A549 (cell line): Measurements from ENCODE around the gene ECEL1. TPM values are rescaled to one million over a fixed set of nuclear protein-coding genes. Genes with fewer than 3 reads are reported as not detected.

ENCODE experiments used
- ATAC-seq, 2 experiments: fragments of 200-7000 bp in 1 of 2; fragments of >200 bp in 1 of 2; cut with Nextera tagmentation in 1 of 2; cut with Tn5 transposase in 1 of 2; 3 replicates each; pipeline versions ENCODE4 v1.8.0 to v1.9.1; 2018 to 2020; ENCODE audit warnings: mild to moderate bottlenecking in 1 of 2, moderate library complexity in 1 of 2
- CTCF ChIA-PET: fragments of 300-600 bp; sonication (Branson Sonifier 250); formaldehyde crosslinking; extraction: SDS; loops from one replicate; lab custom pipeline; 2021; ENCODE audit warnings: antibody characterized with exemption, inconsistent platforms; lab: Yijun Ruan, JAX
- POLR2A ChIA-PET: fragments of 350-600 bp; formaldehyde crosslinking; extraction: SDS; loops from one replicate; lab custom pipeline; 2021; ENCODE audit warnings: antibody characterized with exemption, inconsistent platforms; lab: Yijun Ruan, JAX
- DNase-seq, 2 experiments: peaks; one replicate each; pipeline versions ENCODE4 v3.0.0 to v3.0.0-alpha.2; 2011 to 2016; ENCODE audit warnings: low read depth in 1 of 2, low spot score in 1 of 2
- FAIRE-seq: peaks from 2 replicates; lab custom pipeline; 2011; peaks lifted over from hg19 to GRCh38; lab: Jason Lieb, UNC
- H3K27ac ChIP-seq, 2 experiments: fragments of >200 bp; sonication (Bioruptor Twin); formaldehyde crosslinking; 3 replicates each; pipeline ENCODE4 v1.5.1; 2016 to 2017
- H3K4me1 ChIP-seq: fragments of >200 bp; sonication (Bioruptor Twin); formaldehyde crosslinking; 3 replicates; pipeline ENCODE4 v1.6.1; 2016
- H3K4me2 ChIP-seq: fragments of >200 bp; sonication (Bioruptor Twin); formaldehyde crosslinking; 3 replicates; pipeline ENCODE4 v1.6.1; 2016
- H3K4me3 ChIP-seq: fragments of >200 bp; sonication (Bioruptor Twin); formaldehyde crosslinking; 3 replicates; pipeline ENCODE4 v1.5.1; 2016
- H3K9me3 ChIP-seq: fragments of >200 bp; sonication (Bioruptor Twin); formaldehyde crosslinking; 3 replicates; pipeline ENCODE4 v1.6.1; 2016
- CBX8 ChIP-seq: fragments of 200-600 bp; sonication (generic); IDR thresholded peaks from 2 replicates; pipeline ENCODE4 v1.6.1; 2016
- CHD2 ChIP-seq: fragments of 150-350 bp; IDR thresholded peaks from 2 replicates; pipeline ENCODE4 v1.6.1; 2014; ENCODE audit warnings: low read length; ENCODE audit not compliant: partially characterized antibody
- CHD4 ChIP-seq: fragments of 200-600 bp; sonication (generic); IDR thresholded peaks from 2 replicates; pipeline ENCODE4 v1.6.1; 2016; ENCODE audit warnings: antibody characterized with exemption, mild to moderate bottlenecking, borderline replicate concordance
- EHMT2 ChIP-seq: fragments of 200-600 bp; sonication (generic); IDR thresholded peaks from 2 replicates; pipeline ENCODE4 v1.6.1; 2016; ENCODE audit warnings: antibody characterized with exemption, low read depth, mild to moderate bottlenecking, moderate library complexity
- ESRRA ChIP-seq: fragments of 150-350 bp; IDR thresholded peaks from 2 replicates; pipeline ENCODE4 v1.6.1; 2014; ENCODE audit warnings: mild to moderate bottlenecking, low read length, borderline replicate concordance
- FOSL2 ChIP-seq, 2 experiments: fragments of 450-650 bp in 1 of 2; fragments of >200 bp in 1 of 2; sonication (Bioruptor Twin) in 1 of 2; formaldehyde crosslinking; IDR thresholded peaks; 2 replicates each; pipeline versions ENCODE4 v1.5.0 to v1.6.1; 2016 to 2020; ENCODE audit warnings: mild to moderate bottlenecking in 1 of 2, moderate library complexity in 1 of 2
- FOXS1 ChIP-seq: fragments of 250-450 bp; sonication (Bioruptor Pico); IDR thresholded peaks from 2 replicates; pipeline ENCODE4 v1.5.0; 2020; ENCODE audit warnings: mild to moderate bottlenecking, moderate library complexity
- GATA3 ChIP-seq: IDR thresholded peaks from 2 replicates; pipeline ENCODE4 v1.6.1; 2012; ENCODE audit warnings: borderline replicate concordance
- HDAC2 ChIP-seq: fragments of 200-600 bp; sonication (generic); IDR thresholded peaks from 2 replicates; pipeline ENCODE4 v1.6.1; 2016
- HEYL ChIP-seq: fragments of 250-450 bp; sonication (Bioruptor Pico); IDR thresholded peaks from 2 replicates; pipeline ENCODE4 v1.8.0; 2021; ENCODE audit warnings: mild to moderate bottlenecking, moderate library complexity
- HOXB5 ChIP-seq: fragments of 250-450 bp; sonication (Bioruptor Pico); IDR thresholded peaks from 2 replicates; pipeline ENCODE4 v1.5.0; 2020; ENCODE audit warnings: mild to moderate bottlenecking, moderate library complexity
- JUNB ChIP-seq: fragments of >200 bp; sonication (Bioruptor Twin); formaldehyde crosslinking; IDR thresholded peaks from 2 replicates; pipeline ENCODE4 v1.6.1; 2016
- NFE2L2 ChIP-seq: fragments of 150-350 bp; conservative IDR thresholded peaks from 2 replicates; pipeline ENCODE4 v1.6.1; 2014; ENCODE audit warnings: low read length
- PBX3 ChIP-seq: IDR thresholded peaks from 2 replicates; pipeline ENCODE4 v1.6.1; 2012
- PHF8 ChIP-seq: fragments of 200-600 bp; sonication (generic); IDR thresholded peaks from 2 replicates; pipeline ENCODE4 v1.6.1; 2016; ENCODE audit warnings: low read depth, mild to moderate bottlenecking, antibody characterized with exemption, moderate library complexity, borderline replicate concordance
- RAD21 ChIP-seq, 2 experiments: fragments of >200 bp in 1 of 2; sonication (Bioruptor Twin) in 1 of 2; formaldehyde crosslinking in 1 of 2; IDR thresholded peaks in 1 of 2; conservative IDR thresholded peaks in 1 of 2; 2 replicates in 1 of 2; 3 replicates in 1 of 2; pipeline ENCODE4 v1.6.1; 2012 to 2018; ENCODE audit warnings: inconsistent platforms in 1 of 2
- RCOR1 ChIP-seq: fragments of 150-350 bp; IDR thresholded peaks from 2 replicates; pipeline ENCODE4 v1.6.1; 2014; ENCODE audit warnings: antibody characterized with exemption, low read length, low read depth
- REST ChIP-seq: fragments of 200-600 bp; sonication (generic); IDR thresholded peaks from 2 replicates; pipeline ENCODE4 v1.6.1; 2016; ENCODE audit warnings: antibody characterized with exemption, mild to moderate bottlenecking, moderate library complexity
- RNF2 ChIP-seq: fragments of 200-600 bp; sonication (generic); IDR thresholded peaks from 2 replicates; pipeline ENCODE4 v1.6.1; 2016; ENCODE audit warnings: low read depth, mild to moderate bottlenecking, antibody characterized with exemption, moderate library complexity, borderline replicate concordance
- TFCP2L1 ChIP-seq: fragments of 250-450 bp; sonication (Bioruptor Pico); IDR thresholded peaks from 2 replicates; pipeline ENCODE4 v1.5.0; 2021; ENCODE audit warnings: mild to moderate bottlenecking
- ZFP36 ChIP-seq: fragments of 450-650 bp; IDR thresholded peaks from 2 replicates; pipeline ENCODE4 v1.6.1; 2014; ENCODE audit warnings: borderline replicate concordance; ENCODE audit not compliant: partially characterized antibody
- ZSCAN20 ChIP-seq: fragments of 250-450 bp; sonication (Bioruptor Pico); IDR thresholded peaks from 2 replicates; pipeline ENCODE4 v1.8.0; 2022; ENCODE audit warnings: mild to moderate bottlenecking, moderate library complexity
- WGBS: methylation state at CpG from one replicate; pipeline ENCODE4 v1.1.6; 2017; ENCODE audit errors: missing lambda C conversion rate; 5-methylcytosine and 5-hydroxymethylcytosine counted together
- polyA plus RNA-seq, 4 experiments: library from polyadenylated mRNA; depleted of rRNA in 3 of 4; stranded (reverse); fragments of >200 nt; fragmentation: RNase III in 1 of 4; extraction: RNeasy Plus Mini Kit Qiagen cat#74134 plus additional on column Dnase treatment in 1 of 4; gene quantifications; 2 replicates in 3 of 4; 3 replicates in 1 of 4; pipeline ENCODE4 v1.2.3, GENCODE V29; 2011 to 2017
- TF ChIP-seq, protein P1 (sequence below): fragments of >200 bp; sonication (Bioruptor Twin); formaldehyde crosslinking; IDR thresholded peaks from 3 replicates; pipeline ENCODE4 v1.5.1; 2016
- TF ChIP-seq, protein P2 (sequence below): fragments of >200 bp; sonication (Bioruptor Twin); formaldehyde crosslinking; IDR thresholded peaks from 3 replicates; pipeline ENCODE4 v1.6.1; 2016

ECEL1 gene
- polyA plus RNA-seq, 2 of the 4 experiments (the other 2 are of a cell fraction) = 0.12 to 0.18 TPM

DNA sequence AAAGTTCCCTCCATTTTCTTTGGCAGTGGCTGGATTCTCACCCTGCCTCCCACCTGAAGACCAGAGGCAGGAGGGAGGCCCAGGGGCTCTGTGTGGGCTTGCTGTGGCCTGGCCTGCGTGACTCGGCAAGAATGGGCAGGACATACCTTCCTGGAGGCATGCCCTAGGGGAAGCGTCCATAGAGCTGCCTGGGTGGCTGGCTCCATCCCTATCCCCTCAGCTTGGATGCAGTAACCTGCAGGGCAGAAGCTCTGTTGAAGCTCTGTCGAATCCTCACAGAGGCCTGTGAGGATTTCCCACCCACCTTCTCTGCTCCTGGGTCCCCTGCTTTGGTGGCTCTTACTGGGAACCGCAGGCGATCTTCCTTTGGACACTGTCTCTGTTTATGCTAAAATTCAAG lies 31.2 kb upstream of the ECEL1 start:
- POLR2A ChIA-PET = no interaction called here
- no peak overlapping the region for H3K4me3 ChIP-seq
- FAIRE-seq = no peak

GRCh38 chr2:232516551-232516950 lies 28.9 kb upstream of the ECEL1 start:
- POLR2A ChIA-PET = no interaction called here
- no peaks in the 10 kb centered on the region for H3K9me3 ChIP-seq
- DNase-seq (no peak), ATAC-seq (peak in 1 of 2 experiments; percentile 32; a peak in 2 of 6 replicates), FAIRE-seq (no peak)
- peak overlapping the region; percentile 26; the same call in 1 of the 3 replicates for H3K4me2 ChIP-seq
- CTCF ChIA-PET = interaction anchor here (1.5 to 8.2 kb wide), 4 partner anchors 7 to 72 kb away, joined by 4 to 107 read pairs (median 7); no protein-coding TSS in a partner anchor
- 47% methylated on average over 3 of the region's 3 CpGs for WGBS
- TF ChIP-seq HOXB5 (CRISPR knock-in tag) (no peak), REST (no peak), EHMT2 (no peak), JUNB (no peak), PBX3 (no peak), RAD21 (conservative IDR thresholded peaks at IDR 0.05 in 1 of 2, IDR thresholded peaks at IDR 0.05 in 1 of 2) (no peak)
- H3K4me3 ChIP-seq = no peak overlapping the region
- H3K4me1 ChIP-seq = peaks cover 9% of the 10 kb centered on the region; the same call in 2 of the 3 replicates
- no peak overlapping the region for H3K27ac ChIP-seq

More for the DNA sequence above, 31.2 kb upstream of the ECEL1 start:
- TF ChIP-seq HDAC2 (no peak), RCOR1 (no peak), RAD21 (conservative IDR thresholded peaks at IDR 0.05 in 1 of 2, IDR thresholded peaks at IDR 0.05 in 1 of 2) (no peak), ESRRA (no peak), CBX8 (no peak), NFE2L2 (no peak)
- TF ChIP-seq, protein P1, sequence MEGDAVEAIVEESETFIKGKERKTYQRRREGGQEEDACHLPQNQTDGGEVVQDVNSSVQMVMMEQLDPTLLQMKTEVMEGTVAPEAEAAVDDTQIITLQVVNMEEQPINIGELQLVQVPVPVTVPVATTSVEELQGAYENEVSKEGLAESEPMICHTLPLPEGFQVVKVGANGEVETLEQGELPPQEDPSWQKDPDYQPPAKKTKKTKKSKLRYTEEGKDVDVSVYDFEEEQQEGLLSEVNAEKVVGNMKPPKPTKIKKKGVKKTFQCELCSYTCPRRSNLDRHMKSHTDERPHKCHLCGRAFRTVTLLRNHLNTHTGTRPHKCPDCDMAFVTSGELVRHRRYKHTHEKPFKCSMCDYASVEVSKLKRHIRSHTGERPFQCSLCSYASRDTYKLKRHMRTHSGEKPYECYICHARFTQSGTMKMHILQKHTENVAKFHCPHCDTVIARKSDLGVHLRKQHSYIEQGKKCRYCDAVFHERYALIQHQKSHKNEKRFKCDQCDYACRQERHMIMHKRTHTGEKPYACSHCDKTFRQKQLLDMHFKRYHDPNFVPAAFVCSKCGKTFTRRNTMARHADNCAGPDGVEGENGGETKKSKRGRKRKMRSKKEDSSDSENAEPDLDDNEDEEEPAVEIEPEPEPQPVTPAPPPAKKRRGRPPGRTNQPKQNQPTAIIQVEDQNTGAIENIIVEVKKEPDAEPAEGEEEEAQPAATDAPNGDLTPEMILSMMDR = no peak
- Histone ChIP-seq H3K4me1 (peaks cover 22% of the 10 kb centered on the region; the same call in 2 of the 3 replicates), H3K27ac (no peak overlapping the region), H3K4me2 (no peak overlapping the region), H3K9me3 (no peaks in the 10 kb centered on the region)
- WGBS = 76% methylated on average over 5 of the region's 6 CpGs
- ATAC-seq = no peak
- CTCF ChIA-PET = interaction anchor here (0.9 to 8.2 kb wide), 6 partner anchors 11 to 618 kb away, joined by 3 to 107 read pairs (median 6); no protein-coding TSS in a partner anchor
- no peak for DNase-seq

- ChIA-PET CTCF (interaction anchor here (1.1 to 2.1 kb wide), 5 partner anchors 8 to 615 kb away, joined by 4 to 7 read pairs (median 5); no protein-coding TSS in a partner anchor), POLR2A (interaction anchor here (0.7 kb wide), 1 partner anchor 68 kb away, joined by 7 read pairs; no protein-coding TSS in a partner anchor)
- ATAC-seq (no peak), FAIRE-seq (no peak), DNase-seq (no peak)
- Histone ChIP-seq H3K4me2 (no peak overlapping the region), H3K9me3 (no peaks in the 10 kb centered on the region), H3K4me3 (no peak overlapping the region), H3K4me1 (peaks cover 9% of the 10 kb centered on the region; the same call in 2 of the 3 replicates), H3K27ac (no peak overlapping the region)
- WGBS = 88% methylated on average over 7 of the region's 7 CpGs
- TF ChIP-seq TFCP2L1 (CRISPR knock-in tag) (no peak), FOXS1 (CRISPR knock-in tag) (no peak), RNF2 (no peak), FOSL2 (IDR thresholded peaks at IDR 0.05) (no peak), FOSL2 (CRISPR knock-in tag; IDR thresholded peaks at IDR 0.05) (no peak), CHD2 (no peak), HOXB5 (CRISPR knock-in tag) (no peak), HEYL (CRISPR knock-in tag) (no peak), PHF8 (no peak), PBX3 (no peak), ZSCAN20 (CRISPR knock-in tag) (no peak), GATA3 (no peak), CHD4 (no peak), ZFP36 (no peak)
- TF ChIP-seq, protein P2, sequence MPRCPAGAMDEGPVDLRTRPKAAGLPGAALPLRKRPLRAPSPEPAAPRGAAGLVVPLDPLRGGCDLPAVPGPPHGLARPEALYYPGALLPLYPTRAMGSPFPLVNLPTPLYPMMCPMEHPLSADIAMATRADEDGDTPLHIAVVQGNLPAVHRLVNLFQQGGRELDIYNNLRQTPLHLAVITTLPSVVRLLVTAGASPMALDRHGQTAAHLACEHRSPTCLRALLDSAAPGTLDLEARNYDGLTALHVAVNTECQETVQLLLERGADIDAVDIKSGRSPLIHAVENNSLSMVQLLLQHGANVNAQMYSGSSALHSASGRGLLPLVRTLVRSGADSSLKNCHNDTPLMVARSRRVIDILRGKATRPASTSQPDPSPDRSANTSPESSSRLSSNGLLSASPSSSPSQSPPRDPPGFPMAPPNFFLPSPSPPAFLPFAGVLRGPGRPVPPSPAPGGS = no peak
Observed at GRCh38 chr2:232515639-232516038, 28.0 kb upstream of the ECEL1 start.
